Stomach smooth muscle (tissue), 2 donors: Measurements from ENCODE around the gene COG5.
"Not testable (repeated sequence)": the region's sequence is repeated elsewhere in the genome, so short reads cannot be mapped to it uniquely, and the experiment has no call there.

ENCODE experiments used
- H3K27ac ChIP-seq: one replicate; pipeline ENCODE4 v1.7.0; 2013; ENCODE audit warnings: mild to moderate bottlenecking, low read length, inconsistent platforms
- H3K27me3 ChIP-seq, 2 donors: one replicate each; pipeline ENCODE4 v1.7.0; 2013; ENCODE audit warnings: low read length in 2 of 2; ENCODE audit not compliant: insufficient read depth in 2 of 2, control insufficient read depth in 1 of 2
- H3K36me3 ChIP-seq, 2 donors: one replicate each; pipeline ENCODE4 v1.7.0; 2013; ENCODE audit warnings: low read length in 2 of 2; ENCODE audit not compliant: control insufficient read depth in 2 of 2, insufficient read depth in 2 of 2
- H3K4me1 ChIP-seq: one replicate; pipeline ENCODE4 v1.7.0; 2013; ENCODE audit warnings: low read length; ENCODE audit not compliant: control insufficient read depth, insufficient read depth
- H3K4me3 ChIP-seq, 2 donors: one replicate each; pipeline ENCODE4 v1.7.0; 2013; ENCODE audit warnings: low read length in 2 of 2
- H3K9ac ChIP-seq, 2 donors: one replicate each; pipeline ENCODE4 v1.7.0; 2013; ENCODE audit warnings: low read length in 2 of 2, mild to moderate bottlenecking in 1 of 2
- H3K9me3 ChIP-seq, 2 donors: one replicate each; pipeline ENCODE4 v1.7.0; 2013; ENCODE audit warnings: low read length in 2 of 2; ENCODE audit not compliant: control insufficient read depth in 2 of 2
- donor health status: healthy.
- donor health status: Pancreatic carcinoma.

The COG5 gene

DNA sequence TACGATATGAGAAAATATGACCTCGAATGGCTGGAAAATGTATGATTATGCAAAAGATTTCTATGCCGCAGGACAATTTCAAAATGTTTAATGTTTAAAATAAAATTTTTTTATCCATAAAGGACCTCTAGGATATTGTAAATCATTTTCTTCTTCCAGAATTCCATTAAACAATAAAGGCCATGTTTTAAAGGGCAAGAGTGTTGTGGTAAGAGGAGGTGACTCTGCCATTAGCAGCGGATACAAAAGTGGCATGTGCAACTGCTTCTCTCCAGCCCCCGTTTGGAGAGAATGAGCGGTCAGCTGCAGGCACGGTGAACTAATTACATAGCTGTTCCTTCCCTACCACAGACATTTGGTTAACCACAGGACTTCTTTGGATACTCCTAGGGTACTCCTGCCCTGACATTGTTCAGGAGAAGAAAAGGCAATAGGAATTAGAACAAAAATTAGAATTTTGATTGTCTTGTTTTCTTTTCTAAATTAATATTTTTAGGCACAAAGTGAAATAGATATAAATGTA lies 331.1 kb downstream of the COG5 start:
- no peaks in the 10 kb centered on the region for H3K36me3 ChIP-seq

DNA sequence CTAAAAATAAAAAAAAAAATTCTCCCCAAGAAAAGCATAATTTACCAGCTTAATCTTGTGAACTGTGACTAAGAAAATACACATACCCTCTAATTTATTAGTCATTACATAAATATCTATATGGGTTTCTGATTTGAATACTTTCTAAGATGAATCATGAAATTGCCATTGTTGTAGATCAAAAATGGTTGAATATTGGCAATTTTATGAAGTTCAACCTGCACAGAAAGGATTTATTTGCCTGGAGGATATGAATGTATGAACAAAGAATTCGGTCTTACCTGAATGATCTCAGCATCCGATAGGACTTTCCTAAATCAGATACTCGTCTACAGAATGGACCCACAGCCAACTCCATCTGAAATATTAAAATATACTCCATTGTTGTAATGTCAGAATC lies 333.4 kb downstream of the COG5 start:
- H3K9me3 ChIP-seq = no peaks in the 10 kb centered on the region
- H3K9ac ChIP-seq = no peak overlapping the region
- H3K36me3 ChIP-seq = peaks cover 0 to 3% of the 10 kb centered on the region in 2 donors
- no peak overlapping the region for H3K4me3 ChIP-seq
- no peaks in the 10 kb centered on the region for H3K27me3 ChIP-seq
- no peak overlapping the region for H3K27ac ChIP-seq
- H3K4me1 ChIP-seq = no peaks in the 10 kb centered on the region

More for the DNA sequence above, 331.1 kb downstream of the COG5 start:
- H3K9ac ChIP-seq = no peak overlapping the region
- H3K4me3 ChIP-seq = no peak overlapping the region
- no peak overlapping the region for H3K27ac ChIP-seq
- no peaks in the 10 kb centered on the region for H3K9me3 ChIP-seq
- H3K27me3 ChIP-seq = no peaks in the 10 kb centered on the region
- H3K4me1 ChIP-seq = no peaks in the 10 kb centered on the region

DNA sequence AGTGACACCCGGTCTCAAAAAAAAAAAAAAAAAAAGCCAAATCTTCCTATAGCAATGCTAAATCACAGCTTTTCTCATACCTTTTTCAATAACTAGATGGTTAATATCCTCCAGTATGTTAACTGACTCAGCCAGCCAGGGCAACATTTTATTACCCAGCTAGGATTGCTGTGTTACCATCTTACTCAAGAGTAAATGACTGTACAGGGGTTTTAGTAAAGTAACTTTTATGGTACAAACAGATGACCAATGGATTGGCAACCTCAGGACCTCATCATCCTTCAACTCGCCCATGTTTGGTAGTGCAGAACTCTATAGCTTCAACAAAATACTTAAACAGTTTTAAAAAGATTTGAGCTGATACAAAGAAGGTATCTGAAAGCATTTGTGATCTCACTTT lies 335.4 kb downstream of the COG5 start:
- Histone ChIP-seq H3K27ac (no peak overlapping the region), H3K9ac (no peak overlapping the region), H3K9me3 (no peaks in the 10 kb centered on the region), H3K36me3 (peaks cover 0 to 3% of the 10 kb centered on the region in 2 donors), H3K4me1 (no peaks in the 10 kb centered on the region), H3K4me3 (no peak overlapping the region), H3K27me3 (no peaks in the 10 kb centered on the region)

DNA sequence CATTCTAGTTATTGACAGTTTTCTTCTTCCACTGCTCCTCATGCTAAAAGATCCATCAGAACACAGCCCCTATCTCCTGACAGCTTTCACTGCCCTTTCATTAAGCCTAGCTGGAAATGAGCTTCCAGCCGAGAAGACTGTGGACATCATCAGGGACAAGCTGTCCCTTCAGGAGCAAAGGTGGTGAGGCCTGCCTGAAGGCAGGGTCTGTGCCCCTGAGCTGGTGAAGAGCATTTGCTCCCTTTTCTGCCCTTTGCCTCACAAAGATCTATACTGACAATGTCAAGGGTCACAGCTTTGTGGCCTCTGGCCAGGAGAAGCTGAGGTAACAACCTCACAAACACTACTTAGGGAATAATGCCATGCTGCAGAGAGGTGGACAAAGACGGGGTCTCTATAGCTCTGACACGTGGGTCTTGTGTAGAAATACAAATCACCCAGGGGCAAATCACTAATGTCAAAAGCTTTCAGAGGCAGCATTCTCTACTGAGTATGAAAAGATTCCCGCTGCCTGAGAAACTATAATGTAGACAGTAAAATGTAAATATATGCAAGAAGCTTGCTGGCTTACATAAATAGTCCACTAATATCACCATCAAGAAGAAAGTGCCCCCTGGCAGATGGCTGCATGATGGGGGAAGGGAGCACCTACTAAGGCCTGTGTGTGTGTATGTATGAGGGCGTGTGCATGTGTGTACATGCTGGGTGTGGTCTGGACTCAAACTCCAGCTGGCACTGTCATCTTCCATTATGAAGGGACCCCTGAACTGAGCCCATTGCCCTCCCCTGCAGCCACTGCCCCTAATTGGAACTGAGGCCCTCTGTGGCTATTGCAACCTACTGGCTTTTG lies 339.1 kb downstream of the COG5 start:
- no peaks in the 10 kb centered on the region for H3K27me3 ChIP-seq
- peaks cover 0 to 5% of the 10 kb centered on the region in 2 donors for H3K36me3 ChIP-seq
- no peak overlapping the region for H3K27ac ChIP-seq
- H3K9ac ChIP-seq = no peak overlapping the region
- H3K4me1 ChIP-seq = peaks cover 2% of the 10 kb centered on the region
- H3K4me3 ChIP-seq = no peak overlapping the region
- H3K9me3 ChIP-seq = no peaks in the 10 kb centered on the region

DNA sequence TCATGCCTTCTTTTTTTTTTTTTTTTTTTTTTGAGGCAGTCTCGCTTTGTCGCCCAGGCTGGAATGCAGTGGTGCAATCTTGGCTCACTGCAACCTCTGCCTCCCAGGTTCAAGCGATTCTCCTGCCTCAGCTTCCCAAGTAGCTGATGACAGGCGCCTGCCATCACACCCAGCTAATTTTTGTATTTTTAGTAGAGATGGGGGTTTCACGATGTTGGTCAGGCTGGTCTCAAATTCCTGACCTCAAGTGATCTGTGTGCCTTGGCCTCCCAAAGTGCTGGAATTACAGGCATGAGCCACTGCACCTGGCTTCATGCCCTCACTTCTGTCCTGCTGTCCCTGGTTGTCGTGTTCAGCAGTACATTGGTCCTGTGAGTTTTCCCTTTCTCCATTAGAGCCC lies 342.9 kb downstream of the COG5 start:
- not testable (repeated sequence) for H3K27ac ChIP-seq

DNA sequence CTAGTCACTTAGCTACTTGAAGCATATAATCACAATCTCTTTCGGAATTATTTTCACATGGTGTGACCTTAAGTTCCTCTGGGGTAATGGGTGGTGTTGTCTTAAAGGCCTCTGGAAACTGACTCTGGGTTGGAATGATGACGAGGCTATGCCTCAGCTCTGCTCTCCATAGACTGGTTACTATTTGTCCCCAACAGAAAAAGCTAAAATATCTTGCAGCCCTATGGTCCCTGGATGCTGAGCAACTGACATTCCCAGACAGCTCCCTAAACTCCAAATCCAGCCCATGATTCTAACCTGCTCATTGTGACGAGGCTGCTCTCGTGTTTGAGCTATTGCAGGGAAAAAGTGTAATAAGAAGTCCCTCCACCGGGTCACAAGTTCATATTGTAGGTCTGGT lies 343.4 kb downstream of the COG5 start:
- H3K27me3 ChIP-seq = no peaks in the 10 kb centered on the region
- H3K4me1 ChIP-seq = peaks cover 2% of the 10 kb centered on the region
- no peaks in the 10 kb centered on the region for H3K9me3 ChIP-seq
- no peak overlapping the region for H3K4me3 ChIP-seq
- H3K27ac ChIP-seq = no peak overlapping the region
- H3K9ac ChIP-seq = no peak overlapping the region
- peaks cover 0 to 2% of the 10 kb centered on the region in 2 donors for H3K36me3 ChIP-seq

More for the DNA sequence above, 342.9 kb downstream of the COG5 start:
- H3K27me3 ChIP-seq, H3K9me3 ChIP-seq, H3K36me3 ChIP-seq, H3K9ac ChIP-seq, H3K4me1 ChIP-seq, H3K4me3 ChIP-seq: not testable (repeated sequence)

DNA sequence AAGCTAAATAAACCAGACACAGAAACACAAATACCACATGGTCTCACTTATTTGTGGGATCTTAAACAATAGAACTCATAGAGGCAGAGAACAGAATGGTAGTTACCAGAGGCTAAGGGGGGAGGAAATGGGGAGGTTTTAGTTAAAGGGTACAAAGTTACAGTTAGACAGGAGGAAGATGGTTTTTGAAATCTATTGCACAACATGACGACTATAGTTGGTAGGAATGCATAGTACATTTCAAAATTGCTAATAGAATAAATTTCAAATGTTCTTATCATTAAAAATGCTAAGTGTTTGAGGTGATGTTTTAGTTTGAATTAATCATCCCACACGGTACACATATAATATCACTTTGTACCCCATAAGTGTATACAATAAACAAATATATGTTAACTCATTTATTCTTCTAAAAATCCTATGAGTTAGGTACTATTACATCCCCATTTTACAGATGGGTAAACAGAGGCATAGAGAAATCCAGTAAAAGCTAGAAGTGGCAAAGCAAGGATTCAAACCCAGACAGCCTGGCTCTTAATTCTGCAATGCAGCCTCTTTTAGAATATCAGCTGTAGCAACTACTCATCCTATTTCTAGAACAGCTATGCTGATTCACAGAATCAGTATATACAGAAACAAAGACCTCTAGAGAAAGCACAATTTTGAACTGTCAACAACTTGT lies 344.0 kb downstream of the COG5 start:
- Histone ChIP-seq H3K4me1 (peaks cover 2% of the 10 kb centered on the region), H3K4me3 (no peak overlapping the region), H3K9me3 (no peaks in the 10 kb centered on the region), H3K27ac (no peak overlapping the region), H3K36me3 (peaks cover 0 to 2% of the 10 kb centered on the region in 2 donors), H3K27me3 (no peaks in the 10 kb centered on the region), H3K9ac (no peak overlapping the region)

DNA sequence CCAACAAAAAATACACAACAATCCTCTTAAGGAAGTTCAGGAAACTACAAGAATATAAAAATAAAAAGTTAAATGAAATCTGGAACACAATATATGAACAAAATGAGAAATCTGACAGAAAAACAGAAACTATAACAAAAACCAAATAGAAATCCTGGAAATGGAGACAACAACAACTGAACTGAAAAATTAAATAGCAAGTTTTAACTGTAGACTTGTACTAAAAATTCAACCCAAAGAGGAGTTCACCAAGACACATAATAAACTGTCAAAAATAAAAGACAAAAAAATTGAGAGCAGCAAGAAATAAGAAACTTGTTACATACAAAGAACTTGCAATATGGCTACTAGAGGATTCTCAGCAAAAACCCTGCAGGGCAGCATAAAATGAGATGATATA lies 349.8 kb downstream of the COG5 start:
- Histone ChIP-seq H3K27ac (no peak overlapping the region), H3K4me3 (no peak overlapping the region), H3K9me3 (no peaks in the 10 kb centered on the region), H3K36me3 (peaks cover 5 to 11% of the 10 kb centered on the region in 2 donors), H3K4me1 (no peaks in the 10 kb centered on the region), H3K9ac (no peak overlapping the region), H3K27me3 (no peaks in the 10 kb centered on the region)

DNA sequence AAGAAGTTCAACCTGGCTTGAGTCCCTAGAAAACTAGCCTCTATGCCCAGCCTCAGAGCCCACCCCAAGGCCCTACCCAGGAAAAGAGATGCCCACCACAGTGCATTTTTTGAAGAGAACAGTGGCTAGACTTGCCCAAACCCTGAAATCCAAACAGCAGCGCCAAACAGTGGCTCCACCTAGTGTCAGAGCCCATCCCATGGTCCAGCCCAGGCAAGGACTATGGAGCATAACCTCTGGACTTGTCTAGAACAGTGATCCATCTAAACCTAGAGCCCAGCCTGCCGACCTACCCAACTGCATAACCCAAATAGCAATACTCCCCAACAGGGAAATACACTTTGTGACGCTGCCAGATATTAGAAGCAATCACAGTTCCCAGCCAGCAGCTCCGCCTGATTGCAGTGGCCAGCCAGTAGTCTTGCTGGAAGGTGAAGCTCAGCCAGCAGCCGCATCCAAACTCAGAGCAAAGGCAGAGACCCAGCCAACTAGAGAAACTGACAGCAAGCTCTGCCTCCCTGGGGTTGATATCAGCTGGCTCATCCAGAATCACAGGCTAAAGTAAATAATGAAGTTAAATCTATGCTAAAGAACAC lies 350.4 kb downstream of the COG5 start:
- Histone ChIP-seq H3K9me3 (no peaks in the 10 kb centered on the region), H3K4me3 (no peak overlapping the region), H3K27ac (no peak overlapping the region), H3K36me3 (peaks cover 5 to 12% of the 10 kb centered on the region in 2 donors), H3K27me3 (no peaks in the 10 kb centered on the region), H3K4me1 (peaks cover 4% of the 10 kb centered on the region), H3K9ac (no peak overlapping the region)

DNA sequence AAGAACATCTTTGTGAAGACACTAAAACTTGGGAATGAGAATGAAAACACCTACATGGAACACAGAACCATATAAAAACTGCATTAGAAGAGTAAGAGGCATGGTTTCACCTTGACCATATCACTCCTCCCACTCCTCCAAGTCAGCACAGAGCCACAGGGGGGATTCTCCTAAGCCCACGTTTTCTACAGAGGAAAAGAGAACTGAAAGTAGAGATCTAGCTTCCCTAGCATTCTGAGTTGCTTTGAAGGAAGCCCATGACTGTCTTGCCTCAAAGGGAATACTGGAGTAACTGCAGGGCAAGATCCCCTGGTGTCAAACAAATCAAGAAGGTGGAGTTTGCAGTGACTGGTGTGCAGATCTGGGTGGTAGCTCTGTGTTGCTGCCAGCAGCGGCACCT lies 351.0 kb downstream of the COG5 start:
- peaks cover 5 to 12% of the 10 kb centered on the region in 2 donors for H3K36me3 ChIP-seq
- no peak overlapping the region for H3K27ac ChIP-seq
- no peaks in the 10 kb centered on the region for H3K27me3 ChIP-seq
- H3K4me3 ChIP-seq = no peak overlapping the region
- no peak overlapping the region for H3K9ac ChIP-seq
- peaks cover 9% of the 10 kb centered on the region for H3K4me1 ChIP-seq
- no peaks in the 10 kb centered on the region for H3K9me3 ChIP-seq
